ENCODE measurements around the gene MARCOL. TPM values are rescaled to one million over a fixed set of nuclear protein-coding genes. Genes with fewer than 3 reads are reported as not detected.
"Not testable (repeated sequence)": the region's sequence is repeated elsewhere in the genome, so short reads cannot be mapped to it uniquely, and the experiment has no call there.

Gene MARCOL
- polyA plus RNA-seq, 1 donor from 2014 or later: not detected

GRCh38 chr5:148229840-148230239, 8.5 kb upstream of the MARCOL start:
- Mint-ChIP-seq H3K27me3 (no peaks in the 10 kb centered on the region), H3K4me1 (no peaks in the 10 kb centered on the region), H3K27ac (no peak overlapping the region), H3K36me3 (no peaks in the 10 kb centered on the region), H3K4me3 (peak overlapping the region in 1 of 4 donors; percentile 20), H3K9me3 (peaks cover 0 to 3% (median 1%) of the 10 kb centered on the region in 3 donors)

GRCh38 chr5:148230240-148230639, 8.1 kb upstream of the MARCOL start:
- Mint-ChIP-seq H3K4me1 (no peaks in the 10 kb centered on the region), H3K4me3 (no peak overlapping the region), H3K27me3 (no peaks in the 10 kb centered on the region), H3K36me3 (no peaks in the 10 kb centered on the region), H3K9me3 (peaks cover 0 to 3% (median under 1%) of the 10 kb centered on the region in 3 donors), H3K27ac (no peak overlapping the region)

GRCh38 chr5:148237785-148238417, 424 bp upstream of the MARCOL start:
- H3K4me1 Mint-ChIP-seq: no peaks in the 10 kb centered on the region
- H3K4me3 Mint-ChIP-seq: no peak overlapping the region
- no peaks in the 10 kb centered on the region for H3K36me3 Mint-ChIP-seq
- no peaks in the 10 kb centered on the region for H3K9me3 Mint-ChIP-seq
- H3K27me3 Mint-ChIP-seq: no peaks in the 10 kb centered on the region
- no peak overlapping the region for H3K27ac Mint-ChIP-seq

- Mint-ChIP-seq H3K36me3 (no peaks in the 10 kb centered on the region), H3K4me1 (no peaks in the 10 kb centered on the region), H3K4me3 (no peak overlapping the region), H3K27me3 (peaks cover 1% of the 10 kb centered on the region), H3K27ac (no peak overlapping the region), H3K9me3 (peaks cover 0 to 13% (median 2%) of the 10 kb centered on the region in 3 donors)
Observed at GRCh38 chr5:148248894-148249293, 10.6 kb downstream of the MARCOL start.

- no peaks in the 10 kb centered on the region for H3K36me3 Mint-ChIP-seq
- no peak overlapping the region for H3K27ac Mint-ChIP-seq
- H3K4me1 Mint-ChIP-seq: no peaks in the 10 kb centered on the region
- H3K27me3 Mint-ChIP-seq: no peaks in the 10 kb centered on the region
- no peak overlapping the region for H3K4me3 Mint-ChIP-seq
- peaks cover 8 to 31% (median 17%) of the 10 kb centered on the region in 3 donors for H3K9me3 Mint-ChIP-seq
Observed at GRCh38 chr5:148255456-148255855, 17.1 kb downstream of the MARCOL start.

- Mint-ChIP-seq H3K27me3 (no peaks in the 10 kb centered on the region), H3K9me3 (peaks cover 8 to 23% (median 17%) of the 10 kb centered on the region in 3 donors), H3K27ac (no peak overlapping the region), H3K4me1 (no peaks in the 10 kb centered on the region), H3K4me3 (no peak overlapping the region), H3K36me3 (no peaks in the 10 kb centered on the region)
Observed at GRCh38 chr5:148259288-148259687, 21.0 kb downstream of the MARCOL start.

GRCh38 chr5:148261221-148261620, 22.9 kb downstream of the MARCOL start:
- Mint-ChIP-seq H3K27ac (no peak overlapping the region), H3K4me3 (no peak overlapping the region)

GRCh38 chr5:148267962-148268361, 29.6 kb downstream of the MARCOL start:
- H3K27me3 Mint-ChIP-seq: no peaks in the 10 kb centered on the region
- no peak overlapping the region for H3K4me3 Mint-ChIP-seq
- H3K36me3 Mint-ChIP-seq: no peaks in the 10 kb centered on the region
- no peak overlapping the region for H3K27ac Mint-ChIP-seq
- H3K4me1 Mint-ChIP-seq: no peaks in the 10 kb centered on the region
- H3K9me3 Mint-ChIP-seq: peaks cover 0 to 8% (median 0%) of the 10 kb centered on the region in 3 donors

More at GRCh38 chr5:148261221-148261620, 22.9 kb downstream of the MARCOL start:
- Mint-ChIP-seq H3K27me3 (no peaks in the 10 kb centered on the region), H3K4me1 (no peaks in the 10 kb centered on the region), H3K36me3 (no peaks in the 10 kb centered on the region), H3K9me3 (peaks cover 8 to 31% (median 15%) of the 10 kb centered on the region in 3 donors)

GRCh38 chr5:148268566-148268965, 30.2 kb downstream of the MARCOL start, which contains the start of gene SPINK13:
SPINK13 (plus strand) TSS chr5:148268794; CDS start chr5:148270073, 1,279 bp downstream.
- Mint-ChIP-seq H3K4me1 (no peaks in the 10 kb centered on the region), H3K36me3 (no peaks in the 10 kb centered on the region), H3K27ac (no peak within 1 kb of the TSS), H3K9me3 (peaks cover 0 to 8% (median 0%) of the 10 kb centered on the region in 3 donors), H3K4me3 (no peak within 1 kb of the TSS), H3K27me3 (no peaks in the 10 kb centered on the region)

- H3K27me3 Mint-ChIP-seq, H3K27ac Mint-ChIP-seq, H3K36me3 Mint-ChIP-seq, H3K4me3 Mint-ChIP-seq, H3K4me1 Mint-ChIP-seq: not testable (repeated sequence)
- peaks cover 5 to 12% (median 6%) of the 10 kb centered on the region in 3 donors for H3K9me3 Mint-ChIP-seq
Observed at GRCh38 chr5:148275129-148275528, 36.8 kb downstream of the MARCOL start.

GRCh38 chr5:148280893-148281292, 42.6 kb downstream of the MARCOL start:
- Mint-ChIP-seq H3K4me3 (peak overlapping the region in 1 of 4 donors; percentile 26), H3K9me3 (peaks cover 3 to 12% (median 6%) of the 10 kb centered on the region in 3 donors), H3K27ac (peak overlapping the region in 1 of 3 donors; percentile 35)
- H3K36me3 Mint-ChIP-seq, H3K4me1 Mint-ChIP-seq, H3K27me3 Mint-ChIP-seq: not testable (repeated sequence)

GRCh38 chr5:148281336-148281735, 43.0 kb downstream of the MARCOL start:
- H3K4me1 Mint-ChIP-seq, H3K27ac Mint-ChIP-seq, H3K36me3 Mint-ChIP-seq, H3K9me3 Mint-ChIP-seq, H3K27me3 Mint-ChIP-seq: not testable (repeated sequence)
- peak overlapping the region in 2 of 4 donors; percentile 21 to 26 for H3K4me3 Mint-ChIP-seq

GRCh38 chr5:148290271-148291195, 52.2 kb downstream of the MARCOL start:
- Mint-ChIP-seq H3K4me1 (no peaks in the 10 kb centered on the region), H3K4me3 (no peak overlapping the region), H3K9me3 (no peaks in the 10 kb centered on the region), H3K27ac (no peak overlapping the region), H3K36me3 (no peaks in the 10 kb centered on the region), H3K27me3 (no peaks in the 10 kb centered on the region)
